ENCODE results near the gene SYNE1.
"Not testable (repeated sequence)": the region's sequence is repeated elsewhere in the genome, so short reads cannot be mapped to it uniquely, and the experiment has no call there.

SYNE1 gene

GRCh38 chr6:152091201-152091600 is 546.0 kb downstream of the SYNE1 start:
- no peak for DNase-seq

- DNase-seq, result no peak
These were observed 547.2 kb downstream of the SYNE1 start for GRCh38 chr6:152089992-152090391.

GRCh38 chr6:152087701-152088100 is 549.5 kb downstream of the SYNE1 start:
- no peak for DNase-seq

DNA sequence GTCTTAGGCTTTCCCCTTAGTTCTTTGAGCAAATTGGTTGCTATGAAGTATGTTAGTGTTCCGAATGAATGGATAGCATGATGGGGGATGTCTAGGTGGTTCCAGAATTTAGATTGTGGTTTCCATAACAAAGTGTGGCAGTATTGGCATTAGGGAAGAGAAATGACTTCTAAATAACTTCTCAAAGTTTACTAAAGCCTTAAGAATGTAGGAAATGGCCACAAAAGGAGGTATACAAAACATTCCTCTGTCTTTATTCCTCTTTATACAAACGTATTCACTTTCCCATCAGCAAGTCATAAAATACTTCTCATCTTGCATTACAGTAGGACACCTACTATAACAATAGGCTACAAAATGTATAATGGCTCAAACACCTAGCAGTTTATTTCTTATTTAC is 550.1 kb downstream of the SYNE1 start:
- no peak for DNase-seq

GRCh38 chr6:152086223-152086873 is 550.8 kb downstream of the SYNE1 start:
- DNase-seq, result no peak

DNA sequence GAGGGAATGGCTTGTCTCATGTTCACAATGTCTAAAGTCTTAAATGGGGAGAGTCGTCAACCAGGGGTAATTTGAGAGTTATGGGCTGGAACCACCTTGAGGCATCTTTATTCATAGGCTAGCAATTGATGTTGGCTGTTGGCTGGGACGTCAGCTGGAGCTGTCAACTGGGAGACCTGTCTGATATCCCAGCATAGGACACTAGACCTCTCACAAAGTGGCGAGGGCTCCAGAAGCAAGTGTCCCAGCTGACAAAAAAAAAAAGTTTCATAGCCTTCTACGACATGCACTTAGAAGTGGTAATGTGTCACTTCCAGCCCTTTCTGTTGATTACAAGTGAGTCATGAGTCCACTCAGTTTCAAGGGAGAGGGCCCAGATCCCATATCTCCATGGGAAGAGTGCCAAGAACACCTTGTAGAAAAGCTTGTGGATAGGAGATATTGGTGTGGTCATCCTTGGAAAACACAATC is 551.7 kb downstream of the SYNE1 start:
- DNase-seq, result no peak

DNA sequence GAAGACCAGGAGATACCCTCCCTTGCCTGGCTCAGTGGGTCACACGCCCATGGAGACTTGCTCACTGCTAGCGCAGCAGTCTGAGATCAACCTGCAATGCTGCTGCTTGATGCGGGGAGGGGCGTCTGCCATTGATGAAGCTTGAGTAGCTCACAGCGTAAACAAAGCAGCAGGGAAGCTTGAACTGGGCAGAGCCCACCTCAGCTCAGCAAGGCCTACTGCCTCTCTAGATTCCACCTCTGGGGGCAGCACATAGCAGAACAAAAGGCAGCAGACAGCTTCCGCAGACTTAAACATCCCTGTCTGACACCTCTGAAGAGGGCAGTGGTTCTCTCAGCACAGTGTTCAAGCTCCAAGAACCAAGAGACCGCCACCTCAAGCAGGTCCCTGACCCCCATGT is 558.4 kb downstream of the SYNE1 start:
- DNase-seq, result no peak

GRCh38 chr6:152078001-152078400 is 559.2 kb downstream of the SYNE1 start:
- DNase-seq, result no peak

DNA sequence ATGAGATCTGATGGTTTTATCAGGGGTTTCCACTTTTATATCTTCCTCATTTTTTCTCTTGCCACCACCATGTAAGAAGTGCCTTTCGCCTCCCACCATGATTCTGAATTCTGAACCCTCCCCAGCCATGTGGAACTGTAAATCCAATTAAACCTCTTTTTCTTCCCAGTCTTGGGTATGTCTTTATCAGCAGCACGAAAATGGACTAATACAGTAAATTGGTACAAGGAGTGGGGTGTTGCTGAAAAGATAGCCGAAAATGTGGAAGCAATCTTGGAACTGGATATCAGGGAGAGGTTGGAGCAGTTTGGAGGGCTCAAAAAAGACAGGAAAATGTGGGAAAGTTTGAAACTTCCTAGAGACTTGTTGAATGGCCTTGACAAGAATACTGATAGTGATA is 560.9 kb downstream of the SYNE1 start:
- not testable (repeated sequence) for DNase-seq

DNA sequence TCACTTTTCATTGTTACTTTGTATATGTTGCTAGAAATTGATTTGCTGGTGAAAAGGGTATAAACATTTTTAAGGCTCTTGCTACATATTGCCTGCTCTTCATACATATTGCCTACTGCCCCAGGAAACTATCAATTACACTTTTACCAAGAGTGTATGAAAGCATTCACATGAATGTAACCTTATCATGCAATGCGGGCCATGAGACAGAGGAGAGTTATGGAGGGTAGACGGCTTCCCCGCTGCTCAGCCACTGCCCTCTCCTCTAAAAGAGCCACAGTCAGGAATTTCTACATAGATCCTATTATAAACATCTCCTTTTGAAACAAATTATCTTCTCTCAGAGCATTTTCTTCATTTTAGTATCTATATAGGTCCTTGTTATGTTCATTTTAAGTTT is 565.3 kb downstream of the SYNE1 start:
- DNase-seq, result no peak

Measured in activated CD4-positive, alpha-beta T cell treated with anti-CD3 and anti-CD28 coated beads, Interleukin-2, amount 50 U/mL, for 1 hour (primary cell).